DOHH2 (cell line): ENCODE measurements around the gene OPA3.

Experiments used
- EZH2phosphoT487 ChIP-seq: fragments of 200-600 bp; sonication (generic); IDR thresholded peaks from 2 replicates; pipeline ENCODE4 v1.6.1; 2017; ENCODE audit warnings: borderline replicate concordance, mild to moderate bottlenecking, antibody characterized with exemption, low read length, moderate library complexity, mixed read lengths
- TF ChIP-seq, protein P1 (sequence below): fragments of 200-600 bp; sonication (generic); IDR thresholded peaks from one replicate; pipeline ENCODE4 v1.5.1; 2014; ENCODE audit warnings: antibody characterized with exemption, mild to moderate bottlenecking, low read depth, low read length; ENCODE audit not compliant: poor library complexity, severe bottlenecking

DNA sequence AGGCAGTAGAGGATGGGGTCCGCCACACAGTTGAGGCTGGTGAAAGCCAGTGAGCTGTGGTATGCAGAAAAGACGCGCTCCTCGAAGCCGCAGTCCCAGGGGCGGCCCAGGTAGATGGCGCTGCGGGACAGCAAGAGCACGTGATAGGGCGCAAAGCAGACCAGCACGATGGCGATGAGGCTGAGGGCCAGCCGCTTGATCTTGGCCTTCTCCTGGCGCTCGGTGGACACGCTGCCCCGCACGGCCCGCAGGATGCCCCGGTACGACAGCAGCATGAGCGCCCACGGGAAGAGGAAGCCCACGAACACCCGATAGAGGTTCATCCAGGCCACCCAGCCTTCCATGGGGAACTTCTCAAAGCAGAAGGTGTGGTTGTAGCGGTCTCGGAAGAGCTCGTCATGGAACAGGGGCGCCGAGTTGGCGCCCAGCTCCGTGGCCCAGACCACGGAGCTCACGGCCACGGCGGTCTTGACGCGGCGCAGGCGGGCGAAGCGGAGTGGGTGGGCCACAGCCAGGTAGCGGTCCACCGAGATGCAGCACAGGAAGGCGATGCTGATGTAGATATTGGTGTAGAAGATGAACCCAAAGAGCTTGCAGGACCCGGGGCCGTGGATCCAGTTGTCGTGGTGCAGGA lies 6.5 kb upstream of the OPA3 start:
- TF ChIP-seq, protein P1, sequence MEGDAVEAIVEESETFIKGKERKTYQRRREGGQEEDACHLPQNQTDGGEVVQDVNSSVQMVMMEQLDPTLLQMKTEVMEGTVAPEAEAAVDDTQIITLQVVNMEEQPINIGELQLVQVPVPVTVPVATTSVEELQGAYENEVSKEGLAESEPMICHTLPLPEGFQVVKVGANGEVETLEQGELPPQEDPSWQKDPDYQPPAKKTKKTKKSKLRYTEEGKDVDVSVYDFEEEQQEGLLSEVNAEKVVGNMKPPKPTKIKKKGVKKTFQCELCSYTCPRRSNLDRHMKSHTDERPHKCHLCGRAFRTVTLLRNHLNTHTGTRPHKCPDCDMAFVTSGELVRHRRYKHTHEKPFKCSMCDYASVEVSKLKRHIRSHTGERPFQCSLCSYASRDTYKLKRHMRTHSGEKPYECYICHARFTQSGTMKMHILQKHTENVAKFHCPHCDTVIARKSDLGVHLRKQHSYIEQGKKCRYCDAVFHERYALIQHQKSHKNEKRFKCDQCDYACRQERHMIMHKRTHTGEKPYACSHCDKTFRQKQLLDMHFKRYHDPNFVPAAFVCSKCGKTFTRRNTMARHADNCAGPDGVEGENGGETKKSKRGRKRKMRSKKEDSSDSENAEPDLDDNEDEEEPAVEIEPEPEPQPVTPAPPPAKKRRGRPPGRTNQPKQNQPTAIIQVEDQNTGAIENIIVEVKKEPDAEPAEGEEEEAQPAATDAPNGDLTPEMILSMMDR: peak; percentile 61
- no peak for TF ChIP-seq EZH2phosphoT487
